Fibroblast of skin of right biceps (primary cell): ENCODE measurements around the gene RUNX3.

Source experiments
- DNase-seq: peaks from one replicate; pipeline ENCODE4 v3.0.0-alpha.2; 2013

The RUNX3 gene

GRCh38 chr1:24946861-24947658 is 17.0 kb upstream of the RUNX3 start:
- DNase-seq: no peak

- no peak for DNase-seq
Measured at GRCh38 chr1:24945354-24946326, 15.6 kb upstream of the RUNX3 start.

GRCh38 chr1:24944318-24944717 is 14.2 kb upstream of the RUNX3 start:
- no peak for DNase-seq

- no peak for DNase-seq
Measured at GRCh38 chr1:24942789-24943188, 12.7 kb upstream of the RUNX3 start.

- no peak for DNase-seq
Measured at GRCh38 chr1:24941564-24941963, 11.5 kb upstream of the RUNX3 start.

GRCh38 chr1:24940231-24940630 is 10.2 kb upstream of the RUNX3 start:
- no peak for DNase-seq

- DNase-seq: no peak
Measured at GRCh38 chr1:24939675-24940193, 9.7 kb upstream of the RUNX3 start.

GRCh38 chr1:24939040-24939674 is 9.1 kb upstream of the RUNX3 start:
- DNase-seq: no peak

GRCh38 chr1:24938276-24938675 is 8.2 kb upstream of the RUNX3 start:
- DNase-seq: no peak

- peak; percentile 65 for DNase-seq
Measured at GRCh38 chr1:24936684-24937083, 6.6 kb upstream of the RUNX3 start.

- DNase-seq: no peak
Measured at GRCh38 chr1:24935615-24936484, 5.8 kb upstream of the RUNX3 start.

GRCh38 chr1:24935196-24935526 is 5.1 kb upstream of the RUNX3 start:
- no peak for DNase-seq

GRCh38 chr1:24934310-24935195 is 4.5 kb upstream of the RUNX3 start:
- DNase-seq: no peak

GRCh38 chr1:24933468-24933867 is 3.4 kb upstream of the RUNX3 start:
- no peak for DNase-seq

- DNase-seq: no peak
Measured at GRCh38 chr1:24932725-24933294, 2.7 kb upstream of the RUNX3 start.

- no peak for DNase-seq
Measured at GRCh38 chr1:24932284-24932683, 2.2 kb upstream of the RUNX3 start.

GRCh38 chr1:24931468-24932231 is 1.6 kb upstream of the RUNX3 start:
- no peak for DNase-seq

GRCh38 chr1:24931146-24931467 is 1.0 kb upstream of the RUNX3 start:
- no peak for DNase-seq

GRCh38 chr1:24929398-24930259 is 447 bp downstream of the RUNX3 start:
- DNase-seq: peak; percentile 49
